ENCODE results near the gene AIF1L. TPM values are rescaled to one million over a fixed set of nuclear protein-coding genes. Genes with fewer than 3 reads are reported as not detected.

The AIF1L gene
- total and polyA plus RNA-seq, 2 of the 4 experiments (the other 2 are of a cell fraction), result 0.18 to 0.19 TPM

GRCh38 chr9:131094015-131094414 is 2.3 kb upstream of the AIF1L start:
- Histone ChIP-seq H2BK20ac (ENCODE audit: low read depth, low read length) (no peak overlapping the region), H3K18ac (ENCODE audit: low read depth, low read length) (no peak overlapping the region), H3K27me3 (ENCODE audit: control insufficient read depth, insufficient read depth, low read length) (peaks cover 60% of the 10 kb centered on the region), H3K14ac (replicated peaks; ENCODE audit: low read depth, low read length) (no peak overlapping the region), H4K5ac (ENCODE audit: low read depth, low read length) (no peak overlapping the region), H3K4me2 (ENCODE audit: low read depth, low read length) (no peak overlapping the region), H2BK5ac (ENCODE audit: low read depth, low read length, poor library complexity, severe bottlenecking) (no peak overlapping the region), H3K36me3 (ENCODE audit: control insufficient read depth, insufficient read depth, low read length) (no peaks in the 10 kb centered on the region), H2BK15ac (ENCODE audit: low read depth, low read length) (no peak overlapping the region), H2BK120ac (ENCODE audit: low read depth, low read length) (no peak overlapping the region), H3K4me1 (ENCODE audit: control insufficient read depth, insufficient read depth, low read length) (no peaks in the 10 kb centered on the region; the same call in 1 of the 2 replicates), H3K9me1 (ENCODE audit: insufficient read depth, low read length) (no peaks in the 10 kb centered on the region), H3K4ac (ENCODE audit: low read depth, low read length) (no peak overlapping the region), H2AK9ac (replicated peaks; ENCODE audit: low read depth, low read length, poor library complexity) (no peak overlapping the region), H3K23ac (ENCODE audit: low read depth, low read length) (no peak overlapping the region), H3K4me3 (ENCODE audit: insufficient read depth, low read depth, low read length) (no peak overlapping the region), H3K9me3 (ENCODE audit: control insufficient read depth, insufficient read depth, low read length) (0 out of 2 replicates have a peak, but pooled peaks cover 2% of the 10 kb centered on the region), H3K9ac (ENCODE audit: low read depth, low read length) (no peak overlapping the region), H3K27ac (ENCODE audit: insufficient read depth, low read length) (no peak overlapping the region), H4K91ac (ENCODE audit: insufficient read depth, low read depth, low read length) (no peak overlapping the region), H3K56ac (ENCODE audit: extremely low read depth, insufficient read depth, low read length) (no peak overlapping the region), H4K20me1 (ENCODE audit: insufficient read depth, low read length) (no peaks in the 10 kb centered on the region), H2AFZ (replicated peaks; ENCODE audit: low read length, poor library complexity) (peak overlapping the region; percentile 8), H4K8ac (ENCODE audit: low read depth in 2 of 2, low read length in 2 of 2) (no peak overlapping the region), H3K79me1 (ENCODE audit: low read depth in 1 of 2, low read length in 2 of 2) (no peaks in the 10 kb centered on the region), H2AK5ac (ENCODE audit: low read depth, low read length) (no peak overlapping the region)
- ChIA-PET CTCF (no interaction called here), POLR2A (ENCODE audit: unreplicated experiment) (no interaction called here)
- dilution Hi-C loops (cut with HindIII; ENCODE audit: low sequenced_read_pairs, unreplicated experiment), result no loop called here
- TF ChIP-seq RFX5 (IDR thresholded peaks at IDR 0.05; ENCODE audit: low read depth, low read length) (no peak), MAZ (IDR thresholded peaks at IDR 0.05; ENCODE audit: borderline replicate concordance, low read depth, low read length) (no peak), SMC3 (IDR thresholded peaks at IDR 0.05; ENCODE audit: low read depth, low read length) (no peak), RAD21 (IDR thresholded peaks at IDR 0.05; ENCODE audit: low read length) (no peak), MXI1 (IDR thresholded peaks at IDR 0.05; ENCODE audit: borderline replicate concordance, low read depth, low read length) (no peak), RCOR1 (IDR thresholded peaks at IDR 0.05; ENCODE audit: insufficient replicate concordance, low read length) (no peak), POLR2A (IDR thresholded peaks at IDR 0.05; ENCODE audit: low read depth, low read length) (no peak), CTCF (conservative IDR thresholded peaks at IDR 0.05; ENCODE audit: low read depth, low read length) (no peak)
- ATAC-seq (ENCODE audit: low read depth) (no peak), DNase-seq (no peak)
- in situ Hi-C loops (cut with MboI; ENCODE audit: low sequenced_read_pairs), result no loop called here
- intact Hi-C loops (cut with micrococcal nuclease), result no loop called here
- WGBS, 2 experiments (ENCODE audit: extremely low coverage in 2 of 2, insufficient read length in 1 of 2), result no CpG with 5 or more reads among the region's 5 CpGs
- BruUV-seq (replicated peaks), result no TSS peak

Data from IMR-90 (cell line).